Thoracic aorta (tissue), 2 donors: Measurements from ENCODE around the gene RAPGEF3. TPM values are rescaled to one million over a fixed set of nuclear protein-coding genes. Genes with fewer than 3 reads are reported as not detected.

Experiments used
- ATAC-seq: fragments of 150-250 bp; one replicate; pipeline ENCODE4 v1.8.0; 2017; ENCODE audit warnings: low read depth; ENCODE audit not compliant: insufficient number of reproducible peaks, low FRiP score
- DNase-seq: peaks from one replicate; pipeline ENCODE4 v3.0.0-alpha.2; 2020; ENCODE audit warnings: low spot score
- H3K27ac ChIP-seq, 2 donors: fragments of 200-600 bp; sonication (generic); 1 replicate in 1 of 2; 2 replicates in 1 of 2; pipeline ENCODE4 v1.5.1; 2016; ENCODE audit warnings: mild to moderate bottlenecking in 2 of 2, moderate library complexity in 2 of 2
- H3K27me3 ChIP-seq: fragments of 200-600 bp; sonication (generic); replicated peaks from 2 replicates; pipeline ENCODE4 v1.6.0; 2016; ENCODE audit warnings: mild to moderate bottlenecking; ENCODE audit not compliant: insufficient read depth
- H3K36me3 ChIP-seq: fragments of 200-600 bp; sonication (generic); one replicate; pipeline ENCODE4 v1.5.1; 2016
- H3K4me1 ChIP-seq, 2 donors: fragments of 200-600 bp; sonication (generic); 1 replicate in 1 of 2; 2 replicates in 1 of 2; pipeline versions ENCODE4 v1.5.1 to v1.6.0; 2016; ENCODE audit warnings: low read depth in 2 of 2, mild to moderate bottlenecking in 1 of 2; ENCODE audit not compliant: control insufficient read depth in 1 of 2
- H3K4me3 ChIP-seq: fragments of 200-600 bp; sonication (generic); 2 replicates; pipeline ENCODE4 v1.5.1; 2016; ENCODE audit warnings: mild to moderate bottlenecking
- H3K9me3 ChIP-seq: fragments of 200-600 bp; sonication (generic); 2 replicates; pipeline ENCODE4 v1.5.1; 2016
- CTCF ChIP-seq: fragments of 200-600 bp; sonication (generic); IDR thresholded peaks from one replicate; pipeline ENCODE4 v1.5.1; 2019; ENCODE audit warnings: antibody characterized with exemption
- total RNA-seq, 2 donors: library from RNA; depleted of rRNA; stranded (reverse); fragments of >200 nt; gene quantifications; one replicate each; pipeline versions ENCODE4 v1.1.0 to v1.2.3, GENCODE V29; 2016

The RAPGEF3 gene
- total RNA-seq, 2 donors from 2014 or later: 40.9 to 77.4 TPM

- ATAC-seq: no peak
- no peak for DNase-seq
- TF ChIP-seq CTCF: no peak
- H3K9me3 ChIP-seq: no peaks in the 10 kb centered on the region
- no peaks in the 10 kb centered on the region for H3K27me3 ChIP-seq
- H3K36me3 ChIP-seq: no peaks in the 10 kb centered on the region
- no peak overlapping the region for H3K27ac ChIP-seq
- H3K4me1 ChIP-seq: peaks cover 6 to 21% of the 10 kb centered on the region in 2 donors
- no peak overlapping the region for H3K4me3 ChIP-seq
Observed at GRCh38 chr12:47762850-47763465, 4.3 kb upstream of the RAPGEF3 start.

GRCh38 chr12:47758584-47758833, 171 bp downstream of the RAPGEF3 start:
- H3K27ac ChIP-seq: peak overlapping the region; percentile 86 to 87
- no peaks in the 10 kb centered on the region for H3K27me3 ChIP-seq
- H3K36me3 ChIP-seq: no peaks in the 10 kb centered on the region
- ATAC-seq (no peak), DNase-seq (no peak)
- TF ChIP-seq CTCF: no peak
- no peaks in the 10 kb centered on the region for H3K9me3 ChIP-seq
- peaks cover 31 to 63% of the 10 kb centered on the region in 2 donors for H3K4me1 ChIP-seq
- peak overlapping the region; percentile 84 for H3K4me3 ChIP-seq

GRCh38 chr12:47757840-47758583, 668 bp downstream of the RAPGEF3 start:
- H3K4me3 ChIP-seq: peak overlapping the region; percentile 84
- TF ChIP-seq CTCF: no peak
- ATAC-seq: no peak
- no peak for DNase-seq
- H3K36me3 ChIP-seq: no peaks in the 10 kb centered on the region
- no peaks in the 10 kb centered on the region for H3K27me3 ChIP-seq
- peaks cover 34 to 63% of the 10 kb centered on the region in 2 donors for H3K4me1 ChIP-seq
- H3K27ac ChIP-seq: peak overlapping the region; percentile 86 to 87
- no peaks in the 10 kb centered on the region for H3K9me3 ChIP-seq

GRCh38 chr12:47757364-47757839, 1.3 kb downstream of the RAPGEF3 start:
- Histone ChIP-seq H3K27ac (peak overlapping the region; percentile 86 to 87), H3K9me3 (no peaks in the 10 kb centered on the region), H3K4me1 (peaks cover 40 to 69% of the 10 kb centered on the region in 2 donors), H3K27me3 (no peaks in the 10 kb centered on the region), H3K4me3 (peak overlapping the region; percentile 84), H3K36me3 (no peaks in the 10 kb centered on the region)
- no peak for ATAC-seq
- no peak for DNase-seq
- no peak for TF ChIP-seq CTCF

GRCh38 chr12:47755655-47756562, 2.8 kb downstream of the RAPGEF3 start:
- ATAC-seq (no peak), DNase-seq (no peak)
- Histone ChIP-seq H3K4me1 (peaks cover 43 to 83% of the 10 kb centered on the region in 2 donors), H3K27ac (peak overlapping the region; percentile 96), H3K36me3 (no peaks in the 10 kb centered on the region), H3K4me3 (peak overlapping the region; percentile 11), H3K9me3 (no peaks in the 10 kb centered on the region), H3K27me3 (no peaks in the 10 kb centered on the region)
- no peak for TF ChIP-seq CTCF
